Measurements from ENCODE around the gene SIX1. TPM values are rescaled to one million over a fixed set of nuclear protein-coding genes. Genes with fewer than 3 reads are reported as not detected.

SIX1 gene
- total RNA-seq, 1 experiment from 2014 or later, result 2.5 TPM

DNA sequence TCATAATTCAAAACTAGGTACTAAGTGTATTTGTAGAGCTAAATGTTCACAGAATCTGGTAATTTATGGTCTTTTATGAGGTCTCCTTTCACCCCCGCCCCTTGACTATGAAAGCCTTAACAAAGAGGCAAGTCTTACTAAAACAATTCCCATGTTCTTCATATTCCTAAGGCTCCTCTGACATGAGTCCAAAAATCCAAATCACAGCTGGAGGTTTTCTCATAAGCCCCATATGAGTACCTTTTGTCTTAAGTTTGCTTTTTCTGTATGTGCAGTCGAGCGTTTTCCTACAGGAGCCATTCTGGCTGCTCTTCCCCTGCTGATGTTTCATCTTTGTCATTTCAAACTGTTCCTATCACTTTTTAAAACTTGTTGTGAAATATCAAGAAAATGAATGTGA, 55.2 kb downstream of the SIX1 start:
- no peak for DNase-seq (ENCODE audit: low read depth, low spot score)
- ChIA-PET POLR2A (no interaction called here), RAD21 (ENCODE audit: low non-redundant PET in 1 of 2, low total read pairs in 2 of 2, uncharacterized antibody in 2 of 2, unreplicated experiment in 2 of 2) (no interaction called here), CTCF (no interaction called here)
- intact Hi-C loops (cut with micrococcal nuclease), result no loop called here
- no peaks in the 10 kb centered on the region for H3K9me2 ChIP-seq (ENCODE audit: insufficient read depth)
- no peaks in the 10 kb centered on the region for H3K27me3 ChIP-seq (ENCODE audit: insufficient read depth, low read length)
- no peaks in the 10 kb centered on the region for H4K20me1 ChIP-seq (ENCODE audit: insufficient read depth)
- H3K9ac ChIP-seq (ENCODE audit: low read length), result no peak overlapping the region
- H3K27ac ChIP-seq (ENCODE audit: low read depth, low read length), result no peak overlapping the region
- H3K79me2 ChIP-seq (ENCODE audit: insufficient read depth, low read length), result no peaks in the 10 kb centered on the region
- H3K4me2 ChIP-seq (ENCODE audit: low read length), result no peak overlapping the region
- no peak for TF ChIP-seq ELF1 (IDR thresholded peaks at IDR 0.05; ENCODE audit: borderline replicate concordance, low read depth)
- TF ChIP-seq, protein P1, sequence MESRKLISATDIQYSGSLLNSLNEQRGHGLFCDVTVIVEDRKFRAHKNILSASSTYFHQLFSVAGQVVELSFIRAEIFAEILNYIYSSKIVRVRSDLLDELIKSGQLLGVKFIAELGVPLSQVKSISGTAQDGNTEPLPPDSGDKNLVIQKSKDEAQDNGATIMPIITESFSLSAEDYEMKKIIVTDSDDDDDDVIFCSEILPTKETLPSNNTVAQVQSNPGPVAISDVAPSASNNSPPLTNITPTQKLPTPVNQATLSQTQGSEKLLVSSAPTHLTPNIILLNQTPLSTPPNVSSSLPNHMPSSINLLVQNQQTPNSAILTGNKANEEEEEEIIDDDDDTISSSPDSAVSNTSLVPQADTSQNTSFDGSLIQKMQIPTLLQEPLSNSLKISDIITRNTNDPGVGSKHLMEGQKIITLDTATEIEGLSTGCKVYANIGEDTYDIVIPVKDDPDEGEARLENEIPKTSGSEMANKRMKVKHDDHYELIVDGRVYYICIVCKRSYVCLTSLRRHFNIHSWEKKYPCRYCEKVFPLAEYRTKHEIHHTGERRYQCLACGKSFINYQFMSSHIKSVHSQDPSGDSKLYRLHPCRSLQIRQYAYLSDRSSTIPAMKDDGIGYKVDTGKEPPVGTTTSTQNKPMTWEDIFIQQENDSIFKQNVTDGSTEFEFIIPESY (IDR thresholded peaks at IDR 0.05; ENCODE audit: extremely low read depth, insufficient replicate concordance, low read length), result no peak
- TF ChIP-seq, protein P2, sequence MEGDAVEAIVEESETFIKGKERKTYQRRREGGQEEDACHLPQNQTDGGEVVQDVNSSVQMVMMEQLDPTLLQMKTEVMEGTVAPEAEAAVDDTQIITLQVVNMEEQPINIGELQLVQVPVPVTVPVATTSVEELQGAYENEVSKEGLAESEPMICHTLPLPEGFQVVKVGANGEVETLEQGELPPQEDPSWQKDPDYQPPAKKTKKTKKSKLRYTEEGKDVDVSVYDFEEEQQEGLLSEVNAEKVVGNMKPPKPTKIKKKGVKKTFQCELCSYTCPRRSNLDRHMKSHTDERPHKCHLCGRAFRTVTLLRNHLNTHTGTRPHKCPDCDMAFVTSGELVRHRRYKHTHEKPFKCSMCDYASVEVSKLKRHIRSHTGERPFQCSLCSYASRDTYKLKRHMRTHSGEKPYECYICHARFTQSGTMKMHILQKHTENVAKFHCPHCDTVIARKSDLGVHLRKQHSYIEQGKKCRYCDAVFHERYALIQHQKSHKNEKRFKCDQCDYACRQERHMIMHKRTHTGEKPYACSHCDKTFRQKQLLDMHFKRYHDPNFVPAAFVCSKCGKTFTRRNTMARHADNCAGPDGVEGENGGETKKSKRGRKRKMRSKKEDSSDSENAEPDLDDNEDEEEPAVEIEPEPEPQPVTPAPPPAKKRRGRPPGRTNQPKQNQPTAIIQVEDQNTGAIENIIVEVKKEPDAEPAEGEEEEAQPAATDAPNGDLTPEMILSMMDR (IDR thresholded peaks at IDR 0.05 in 2 of 3, conservative IDR thresholded peaks at IDR 0.05 in 1 of 3; ENCODE audit: borderline replicate concordance in 1 of 3, insufficient read depth in 1 of 3, low read depth in 2 of 3, low read length in 2 of 3), result no peak
- TF ChIP-seq ZNF274 (IDR thresholded peaks at IDR 0.05; ENCODE audit: low read depth, low read length), result no peak
- no peak for TF ChIP-seq YY1 (IDR thresholded peaks at IDR 0.05; ENCODE audit: extremely low read depth, insufficient replicate concordance, low read depth, low read length)
- TF ChIP-seq CEBPB (IDR thresholded peaks at IDR 0.05; ENCODE audit: low read depth), result no peak
- no peak for TF ChIP-seq EGR1 (IDR thresholded peaks at IDR 0.05; ENCODE audit: low read depth)
- TF ChIP-seq, protein P3, sequence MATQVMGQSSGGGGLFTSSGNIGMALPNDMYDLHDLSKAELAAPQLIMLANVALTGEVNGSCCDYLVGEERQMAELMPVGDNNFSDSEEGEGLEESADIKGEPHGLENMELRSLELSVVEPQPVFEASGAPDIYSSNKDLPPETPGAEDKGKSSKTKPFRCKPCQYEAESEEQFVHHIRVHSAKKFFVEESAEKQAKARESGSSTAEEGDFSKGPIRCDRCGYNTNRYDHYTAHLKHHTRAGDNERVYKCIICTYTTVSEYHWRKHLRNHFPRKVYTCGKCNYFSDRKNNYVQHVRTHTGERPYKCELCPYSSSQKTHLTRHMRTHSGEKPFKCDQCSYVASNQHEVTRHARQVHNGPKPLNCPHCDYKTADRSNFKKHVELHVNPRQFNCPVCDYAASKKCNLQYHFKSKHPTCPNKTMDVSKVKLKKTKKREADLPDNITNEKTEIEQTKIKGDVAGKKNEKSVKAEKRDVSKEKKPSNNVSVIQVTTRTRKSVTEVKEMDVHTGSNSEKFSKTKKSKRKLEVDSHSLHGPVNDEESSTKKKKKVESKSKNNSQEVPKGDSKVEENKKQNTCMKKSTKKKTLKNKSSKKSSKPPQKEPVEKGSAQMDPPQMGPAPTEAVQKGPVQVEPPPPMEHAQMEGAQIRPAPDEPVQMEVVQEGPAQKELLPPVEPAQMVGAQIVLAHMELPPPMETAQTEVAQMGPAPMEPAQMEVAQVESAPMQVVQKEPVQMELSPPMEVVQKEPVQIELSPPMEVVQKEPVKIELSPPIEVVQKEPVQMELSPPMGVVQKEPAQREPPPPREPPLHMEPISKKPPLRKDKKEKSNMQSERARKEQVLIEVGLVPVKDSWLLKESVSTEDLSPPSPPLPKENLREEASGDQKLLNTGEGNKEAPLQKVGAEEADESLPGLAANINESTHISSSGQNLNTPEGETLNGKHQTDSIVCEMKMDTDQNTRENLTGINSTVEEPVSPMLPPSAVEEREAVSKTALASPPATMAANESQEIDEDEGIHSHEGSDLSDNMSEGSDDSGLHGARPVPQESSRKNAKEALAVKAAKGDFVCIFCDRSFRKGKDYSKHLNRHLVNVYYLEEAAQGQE (IDR thresholded peaks at IDR 0.05; ENCODE audit: low read depth), result no peak
- TF ChIP-seq TCF7L2 (IDR thresholded peaks at IDR 0.05; ENCODE audit: borderline replicate concordance, extremely low read depth, insufficient read depth, insufficient read length), result no peak
- no peak for TF ChIP-seq SIN3A (IDR thresholded peaks at IDR 0.05; ENCODE audit: low read depth)
- TF ChIP-seq POLR2A (IDR thresholded peaks at IDR 0.05; ENCODE audit: borderline replicate concordance, extremely low read depth, insufficient read depth, insufficient read length), result no peak
- no peak for TF ChIP-seq RAD21 (IDR thresholded peaks at IDR 0.05; ENCODE audit: low read depth)
- TF ChIP-seq JUND (IDR thresholded peaks at IDR 0.05), result no peak
- no peak for TF ChIP-seq ZFX (IDR thresholded peaks at IDR 0.05)
- TF ChIP-seq POLR2AphosphoS5 (IDR thresholded peaks at IDR 0.05; ENCODE audit: low read depth, low read length), result no peak
- no peak for TF ChIP-seq MAX (IDR thresholded peaks at IDR 0.05)
- no peak for TF ChIP-seq CBX3 (IDR thresholded peaks at IDR 0.05; ENCODE audit: low read depth)
- no peak for TF ChIP-seq SP1 (IDR thresholded peaks at IDR 0.05; ENCODE audit: low read depth)
- TF ChIP-seq SRF (IDR thresholded peaks at IDR 0.05; ENCODE audit: low read depth), result no peak
- no peaks in the 10 kb centered on the region for H3K9me3 ChIP-seq (ENCODE audit: control insufficient read depth in 1 of 2, insufficient read depth in 1 of 2, low read depth in 1 of 2, low read length in 2 of 2)
- H3K36me3 ChIP-seq (ENCODE audit: control insufficient read depth in 1 of 2, insufficient read depth in 2 of 2, low read length in 2 of 2), result no peaks in the 10 kb centered on the region
- H3K4me3 ChIP-seq (replicated peaks in 1 of 2; ENCODE audit: low read depth in 1 of 2, low read length in 2 of 2), result no peak overlapping the region
- BruUV-seq (replicated peaks), result no TSS peak
- no peaks in the 10 kb centered on the region for H3K4me1 ChIP-seq (ENCODE audit: control insufficient read depth in 1 of 2, insufficient read depth in 2 of 2, low read length in 2 of 2)
- H2AFZ ChIP-seq (ENCODE audit: low read depth, low read length, poor library complexity, severe bottlenecking), result no peak overlapping the region
- no peak for ATAC-seq
